Mesodermal cell (in vitro differentiated cells): ENCODE data around the gene SPATA3.

ENCODE experiments used
- H3K27ac ChIP-seq: 2 replicates; pipeline ENCODE4 v1.7.0; 2013; ENCODE audit warnings: mild to moderate bottlenecking, low read depth, low read length, moderate library complexity; ENCODE audit not compliant: severe bottlenecking
- H3K36me3 ChIP-seq: 2 replicates; pipeline ENCODE4 v1.7.1; 2013; ENCODE audit warnings: mild to moderate bottlenecking, low read length, moderate library complexity; ENCODE audit not compliant: control insufficient read depth, insufficient read depth
- H3K4me1 ChIP-seq: one replicate; pipeline ENCODE4 v1.7.1; 2013; ENCODE audit warnings: mild to moderate bottlenecking, low read length; ENCODE audit not compliant: insufficient read depth, control insufficient read depth, poor library complexity, severe bottlenecking
- H3K4me3 ChIP-seq: 2 replicates; pipeline ENCODE4 v1.7.0; 2013; ENCODE audit warnings: low read length, control low read depth, mild to moderate bottlenecking; ENCODE audit not compliant: insufficient read depth, poor library complexity, severe bottlenecking; ENCODE audit errors: extremely low read depth
- H3K9me3 ChIP-seq: 2 replicates; pipeline ENCODE4 v1.7.1; 2013; ENCODE audit warnings: mild to moderate bottlenecking, low read length, moderate library complexity; ENCODE audit not compliant: control insufficient read depth
- WGBS, 2 experiments: methylation state at CpG; one replicate each; pipeline ENCODE4 v1.1.5; 2013; ENCODE audit warnings: missing lambda C conversion rate in 2 of 2; ENCODE audit not compliant: insufficient coverage in 2 of 2; 5-methylcytosine and 5-hydroxymethylcytosine counted together

SPATA3 gene

GRCh38 chr2:230968921-230969658 lies 26.8 kb upstream of the SPATA3 start:
- Histone ChIP-seq H3K36me3 (no peaks in the 10 kb centered on the region), H3K4me3 (no peak overlapping the region), H3K9me3 (no peaks in the 10 kb centered on the region), H3K27ac (no peak overlapping the region), H3K4me1 (peaks cover 4% of the 10 kb centered on the region)
- 94 to 97% methylated on average over 14 of the region's 16 CpGs for WGBS, 2 experiments

GRCh38 chr2:230969659-230970015 lies 26.3 kb upstream of the SPATA3 start:
- WGBS, 2 experiments: 92 to 100% methylated on average over 1 to 2 of the region's 2 CpGs
- peaks cover 2% of the 10 kb centered on the region for H3K9me3 ChIP-seq
- no peak overlapping the region for H3K27ac ChIP-seq
- no peak overlapping the region for H3K4me3 ChIP-seq
- no peaks in the 10 kb centered on the region for H3K36me3 ChIP-seq
- H3K4me1 ChIP-seq: peaks cover 9% of the 10 kb centered on the region

- Histone ChIP-seq H3K4me1 (peaks cover 17% of the 10 kb centered on the region), H3K27ac (no peak overlapping the region), H3K36me3 (no peaks in the 10 kb centered on the region), H3K4me3 (no peak overlapping the region), H3K9me3 (peaks cover 3% of the 10 kb centered on the region)
- WGBS, 2 experiments: 76 to 86% methylated on average over 1 to 4 of the region's 5 CpGs
Observed at GRCh38 chr2:230972046-230972445, 23.9 kb upstream of the SPATA3 start.

- Histone ChIP-seq H3K36me3 (no peaks in the 10 kb centered on the region), H3K27ac (no peak overlapping the region), H3K4me3 (no peak overlapping the region), H3K9me3 (peaks cover 3% of the 10 kb centered on the region), H3K4me1 (peaks cover 17% of the 10 kb centered on the region)
- 90 to 91% methylated on average over 13 to 15 of the region's 17 CpGs for WGBS, 2 experiments
Observed at GRCh38 chr2:230974096-230974913, 21.6 kb upstream of the SPATA3 start.

GRCh38 chr2:230975927-230976326 lies 20.0 kb upstream of the SPATA3 start:
- Histone ChIP-seq H3K9me3 (peaks cover 3% of the 10 kb centered on the region), H3K36me3 (no peaks in the 10 kb centered on the region), H3K4me1 (peaks cover 17% of the 10 kb centered on the region), H3K4me3 (no peak overlapping the region), H3K27ac (no peak overlapping the region)
- WGBS, 2 experiments: 90 to 91% methylated on average over 7 to 8 of the region's 11 CpGs

- no peak overlapping the region for H3K4me3 ChIP-seq
- no peak overlapping the region for H3K27ac ChIP-seq
- H3K9me3 ChIP-seq: peaks cover 3% of the 10 kb centered on the region
- no peaks in the 10 kb centered on the region for H3K36me3 ChIP-seq
- peaks cover 17% of the 10 kb centered on the region for H3K4me1 ChIP-seq
- 81 to 90% methylated on average over 2 to 6 of the region's 6 CpGs for WGBS, 2 experiments
Observed at GRCh38 chr2:230976671-230977171, 19.2 kb upstream of the SPATA3 start.

- WGBS, 2 experiments: 100% methylated on average over 1 of the region's 1 CpG
- Histone ChIP-seq H3K4me3 (no peak overlapping the region), H3K27ac (no peak overlapping the region), H3K36me3 (no peaks in the 10 kb centered on the region), H3K4me1 (peaks cover 6% of the 10 kb centered on the region), H3K9me3 (no peaks in the 10 kb centered on the region)
Observed at GRCh38 chr2:230980468-230980867, 15.5 kb upstream of the SPATA3 start.

- H3K36me3 ChIP-seq: no peaks in the 10 kb centered on the region
- H3K27ac ChIP-seq: no peak overlapping the region
- WGBS, 2 experiments: 93 to 96% methylated on average over 6 to 7 of the region's 8 CpGs
- H3K9me3 ChIP-seq: no peaks in the 10 kb centered on the region
- peaks cover 4% of the 10 kb centered on the region for H3K4me1 ChIP-seq
- no peak overlapping the region for H3K4me3 ChIP-seq
Observed at GRCh38 chr2:230981704-230982103, 14.2 kb upstream of the SPATA3 start.

GRCh38 chr2:230982126-230982525 lies 13.8 kb upstream of the SPATA3 start:
- Histone ChIP-seq H3K4me1 (peaks cover 5% of the 10 kb centered on the region), H3K36me3 (no peaks in the 10 kb centered on the region), H3K27ac (no peak overlapping the region), H3K9me3 (no peaks in the 10 kb centered on the region), H3K4me3 (no peak overlapping the region)
- 100% methylated on average over 1 to 2 of the region's 5 CpGs for WGBS, 2 experiments

- H3K4me1 ChIP-seq: peaks cover 5% of the 10 kb centered on the region
- WGBS, 2 experiments: 71 to 94% methylated on average over 2 of the region's 3 CpGs
- H3K4me3 ChIP-seq: no peak overlapping the region
- no peaks in the 10 kb centered on the region for H3K9me3 ChIP-seq
- H3K36me3 ChIP-seq: no peaks in the 10 kb centered on the region
- H3K27ac ChIP-seq: no peak overlapping the region
Observed at GRCh38 chr2:230982528-230982927, 13.4 kb upstream of the SPATA3 start.

- WGBS, 2 experiments: 93 to 94% methylated on average over 5 of the region's 6 CpGs
- Histone ChIP-seq H3K27ac (no peak overlapping the region), H3K4me3 (no peak overlapping the region), H3K4me1 (peaks cover 5% of the 10 kb centered on the region), H3K36me3 (no peaks in the 10 kb centered on the region), H3K9me3 (no peaks in the 10 kb centered on the region)
Observed at GRCh38 chr2:230983566-230983965, 12.4 kb upstream of the SPATA3 start.
